Amniotic epithelial cell (primary cell): ENCODE measurements around the gene MIEN1.
A peak's percentile ranks its signal among the peaks of the same experiment; 100 is the strongest.
"Not testable (repeated sequence)": the region's sequence is repeated elsewhere in the genome, so short reads cannot be mapped to it uniquely, and the experiment has no call there.

Experiments used
- DNase-seq: peaks from one replicate; pipeline ENCODE4 v3.0.0-alpha.2; 2010; ENCODE audit warnings: low read depth

The MIEN1 gene

GRCh38 chr17:39755554-39756379 lies 25.4 kb upstream of the MIEN1 start:
- peak; percentile 43 for DNase-seq

- DNase-seq = no peak
Measured at GRCh38 chr17:39754958-39755553, 24.7 kb upstream of the MIEN1 start.

- peak; percentile 78 for DNase-seq
Measured at GRCh38 chr17:39754161-39754957, 24.0 kb upstream of the MIEN1 start.

- no peak for DNase-seq
Measured at GRCh38 chr17:39753514-39754160, 23.3 kb upstream of the MIEN1 start.

- DNase-seq = no peak
Measured at GRCh38 chr17:39752241-39752881, 22.0 kb upstream of the MIEN1 start.

- no peak for DNase-seq
Measured at GRCh38 chr17:39751637-39752036, 21.3 kb upstream of the MIEN1 start.

GRCh38 chr17:39751016-39751543 lies 20.7 kb upstream of the MIEN1 start:
- no peak for DNase-seq

- DNase-seq = no peak
Measured at GRCh38 chr17:39750131-39751015, 20.0 kb upstream of the MIEN1 start.

GRCh38 chr17:39748444-39749034 lies 18.2 kb upstream of the MIEN1 start:
- not testable (repeated sequence) for DNase-seq

GRCh38 chr17:39747745-39748144 lies 17.4 kb upstream of the MIEN1 start:
- no peak for DNase-seq

- no peak for DNase-seq
Measured at GRCh38 chr17:39746145-39746461, 15.8 kb upstream of the MIEN1 start.

GRCh38 chr17:39745335-39746144 lies 15.2 kb upstream of the MIEN1 start:
- no peak for DNase-seq

- no peak for DNase-seq
Measured at GRCh38 chr17:39744836-39745215, 14.5 kb upstream of the MIEN1 start.

GRCh38 chr17:39744075-39744835 lies 13.9 kb upstream of the MIEN1 start:
- DNase-seq = no peak

- DNase-seq = no peak
Measured at GRCh38 chr17:39742856-39743436, 12.6 kb upstream of the MIEN1 start.

- DNase-seq = no peak
Measured at GRCh38 chr17:39742126-39742855, 12.0 kb upstream of the MIEN1 start.

GRCh38 chr17:39740357-39741111 lies 10.2 kb upstream of the MIEN1 start:
- peak; percentile 70 for DNase-seq
